ENCODE results near the gene FSTL5. TPM values are rescaled to one million over a fixed set of nuclear protein-coding genes. Genes with fewer than 3 reads are reported as not detected.

The FSTL5 gene
- total RNA-seq, 4 donors from 2014 or later, result 4.8 to 13.5 (median 7.1) TPM

GRCh38 chr4:161907590-161907955 lies 256.2 kb downstream of the FSTL5 start:
- DNase-seq (ENCODE audit: low spot score in 2 of 2), result no peak
- H3K4me1 ChIP-seq, result no peaks in the 10 kb centered on the region
- H3K27me3 ChIP-seq, result no peaks in the 10 kb centered on the region
- 85 to 87% methylated on average over 2 of the region's 2 CpGs for WGBS, 2 donors
- no peak overlapping the region for H3K27ac ChIP-seq
- TF ChIP-seq CTCF (IDR thresholded peaks at IDR 0.05) (no peak), POLR2A (IDR thresholded peaks at IDR 0.05) (no peak), EP300 (IDR thresholded peaks at IDR 0.05) (no peak)
- no peak overlapping the region for H3K4me3 ChIP-seq
- no peaks in the 10 kb centered on the region for H3K9me3 ChIP-seq
- H3K36me3 ChIP-seq, result no peaks in the 10 kb centered on the region

- Histone ChIP-seq H3K9me3 (no peaks in the 10 kb centered on the region), H3K27me3 (no peaks in the 10 kb centered on the region), H3K27ac (no peak overlapping the region), H3K36me3 (no peaks in the 10 kb centered on the region), H3K4me1 (no peaks in the 10 kb centered on the region), H3K4me3 (no peak overlapping the region)
- TF ChIP-seq EP300 (IDR thresholded peaks at IDR 0.05) (no peak), CTCF (IDR thresholded peaks at IDR 0.05) (no peak), POLR2A (IDR thresholded peaks at IDR 0.05) (no peak)
- 41 to 42% methylated on average over 4 of the region's 4 CpGs for WGBS, 2 donors
- DNase-seq (ENCODE audit: low spot score in 2 of 2), result no peak
Measured at GRCh38 chr4:161906836-161907589, 256.8 kb downstream of the FSTL5 start.

DNA sequence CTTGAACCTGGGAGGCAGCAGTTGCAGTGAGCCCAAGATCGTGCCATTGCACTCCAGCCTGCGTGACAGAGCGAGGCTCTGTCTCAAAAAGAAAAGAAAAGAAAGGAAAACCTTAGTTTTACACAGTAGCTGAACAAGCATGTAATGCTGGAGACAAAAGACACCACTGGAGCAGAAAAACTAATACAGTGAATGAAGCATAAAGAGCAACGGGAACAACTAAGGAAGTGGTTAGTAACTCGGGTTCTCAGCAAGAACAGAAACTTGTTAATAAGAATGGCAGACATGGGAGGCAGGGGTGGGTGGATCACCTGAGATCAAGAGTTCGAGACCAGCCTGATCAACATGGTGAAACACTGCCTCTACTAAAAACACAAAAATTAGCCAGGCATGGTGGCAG lies 263.7 kb downstream of the FSTL5 start:
- Histone ChIP-seq H3K4me3 (no peak overlapping the region), H3K9me3 (no peaks in the 10 kb centered on the region), H3K36me3 (no peaks in the 10 kb centered on the region), H3K27me3 (no peaks in the 10 kb centered on the region), H3K27ac (no peak overlapping the region), H3K4me1 (no peaks in the 10 kb centered on the region)
- WGBS, 2 donors, result 80 to 83% methylated on average over 6 of the region's 6 CpGs
- DNase-seq (ENCODE audit: low spot score in 2 of 2), result no peak
- TF ChIP-seq CTCF (IDR thresholded peaks at IDR 0.05), result no peak
- TF ChIP-seq EP300 (IDR thresholded peaks at IDR 0.05), result no peak
- TF ChIP-seq POLR2A (IDR thresholded peaks at IDR 0.05), result no peak

DNA sequence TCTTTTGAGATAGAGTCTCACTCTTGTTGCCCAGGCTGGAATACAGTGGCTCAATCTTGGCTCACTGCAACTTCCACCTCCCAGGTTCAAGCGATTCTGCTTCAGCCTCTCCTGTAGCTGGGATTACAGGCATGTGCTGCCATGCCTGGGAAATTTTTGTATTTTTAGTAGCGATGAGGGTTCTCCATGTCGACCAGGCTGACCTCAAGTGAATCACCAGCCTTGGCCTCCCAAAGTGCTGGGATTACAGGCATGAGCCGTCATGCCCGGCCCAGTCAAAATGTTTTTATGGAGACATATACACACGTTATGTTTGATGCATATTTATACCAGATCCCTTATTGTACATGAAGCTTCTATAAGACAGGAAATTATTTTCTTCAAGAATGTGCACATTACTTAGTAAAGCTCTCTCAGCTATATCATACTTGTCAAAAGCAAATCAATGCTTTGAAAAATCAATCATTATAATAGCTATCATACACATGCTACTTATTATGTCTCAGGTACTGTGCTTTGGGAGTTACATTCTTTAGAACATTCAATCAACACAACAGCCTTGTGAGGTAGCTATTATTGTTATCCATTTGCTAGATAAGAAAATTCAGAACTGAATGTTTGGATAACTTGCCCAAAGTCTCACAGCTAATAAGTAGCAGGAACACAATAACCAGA lies 269.2 kb downstream of the FSTL5 start:
- H3K4me3 ChIP-seq, result no peak overlapping the region
- H3K27ac ChIP-seq, result no peak overlapping the region
- H3K27me3 ChIP-seq, result no peaks in the 10 kb centered on the region
- no peaks in the 10 kb centered on the region for H3K9me3 ChIP-seq
- H3K4me1 ChIP-seq, result no peaks in the 10 kb centered on the region
- WGBS, 2 donors, result 84 to 97% methylated on average over 6 of the region's 6 CpGs
- TF ChIP-seq POLR2A (IDR thresholded peaks at IDR 0.05), result no peak
- no peak for TF ChIP-seq EP300 (IDR thresholded peaks at IDR 0.05)
- TF ChIP-seq CTCF (IDR thresholded peaks at IDR 0.05), result no peak
- no peaks in the 10 kb centered on the region for H3K36me3 ChIP-seq
- DNase-seq (ENCODE audit: low spot score in 2 of 2), result no peak

DNA sequence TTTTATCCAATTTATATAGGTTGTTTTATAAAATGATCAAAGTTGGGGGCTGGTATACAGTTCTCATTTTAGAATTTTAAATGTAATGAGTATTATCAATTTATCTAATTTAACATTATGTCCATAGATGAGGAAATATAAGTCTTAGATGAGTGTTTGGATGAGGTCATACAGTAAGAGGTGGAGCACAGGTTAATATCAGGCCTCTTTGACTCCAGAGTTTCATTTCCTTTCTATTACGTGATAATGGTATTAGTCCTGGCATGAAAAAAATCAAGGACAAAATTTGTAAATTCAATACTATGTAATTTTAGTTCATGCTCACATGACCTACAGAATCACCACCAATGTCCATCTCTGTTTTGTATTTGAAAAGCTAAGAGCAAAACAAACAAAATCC lies 269.8 kb downstream of the FSTL5 start:
- no peak for TF ChIP-seq CTCF (IDR thresholded peaks at IDR 0.05)
- no peak for TF ChIP-seq EP300 (IDR thresholded peaks at IDR 0.05)
- no peak for TF ChIP-seq POLR2A (IDR thresholded peaks at IDR 0.05)
- Histone ChIP-seq H3K36me3 (no peaks in the 10 kb centered on the region), H3K27me3 (no peaks in the 10 kb centered on the region), H3K4me3 (no peak overlapping the region), H3K27ac (no peak overlapping the region), H3K9me3 (no peaks in the 10 kb centered on the region), H3K4me1 (no peaks in the 10 kb centered on the region)
- WGBS, 2 donors, result 79% methylated on average over 1 of the region's 1 CpG
- DNase-seq (ENCODE audit: low spot score in 2 of 2), result no peak
